HG03095 (cell line): Measurements from ENCODE around the gene MAP7D3.
"Not testable (repeated sequence)": the region's sequence is repeated elsewhere in the genome, so short reads cannot be mapped to it uniquely, and the experiment has no call there.

Experiments
- ATAC-seq: cut with Tn5 transposase; IDR thresholded peaks from one replicate; pipeline ENCODE4 v1.9.1; 2021; ENCODE audit warnings: moderate library complexity; ENCODE audit not compliant: unreplicated experiment

Gene MAP7D3

GRCh38 chrX:136183917-136184316, 67.3 kb downstream of the MAP7D3 start:
- no peak for ATAC-seq

- no peak for ATAC-seq
These were observed 68.0 kb downstream of the MAP7D3 start for GRCh38 chrX:136183172-136183571.

DNA sequence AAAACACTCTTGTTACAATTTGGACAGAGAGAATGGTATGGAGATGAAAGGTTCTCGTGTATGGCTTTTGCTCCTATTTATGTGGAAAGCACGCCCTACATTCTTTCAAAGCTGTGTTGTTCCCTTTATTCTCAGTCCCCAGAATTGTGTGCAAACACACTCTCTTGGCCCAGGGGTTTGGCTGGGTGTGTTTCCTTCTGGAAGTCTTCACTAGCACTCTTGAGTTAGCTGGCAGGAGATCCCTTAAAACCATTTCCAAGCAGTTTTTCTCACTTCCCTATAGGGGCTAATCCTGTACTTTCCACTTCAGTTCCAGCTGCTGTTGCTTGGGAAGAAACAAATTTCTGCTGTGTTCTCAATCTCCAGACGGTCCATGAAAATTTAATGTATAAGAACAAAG, 68.8 kb downstream of the MAP7D3 start:
- no peak for ATAC-seq

DNA sequence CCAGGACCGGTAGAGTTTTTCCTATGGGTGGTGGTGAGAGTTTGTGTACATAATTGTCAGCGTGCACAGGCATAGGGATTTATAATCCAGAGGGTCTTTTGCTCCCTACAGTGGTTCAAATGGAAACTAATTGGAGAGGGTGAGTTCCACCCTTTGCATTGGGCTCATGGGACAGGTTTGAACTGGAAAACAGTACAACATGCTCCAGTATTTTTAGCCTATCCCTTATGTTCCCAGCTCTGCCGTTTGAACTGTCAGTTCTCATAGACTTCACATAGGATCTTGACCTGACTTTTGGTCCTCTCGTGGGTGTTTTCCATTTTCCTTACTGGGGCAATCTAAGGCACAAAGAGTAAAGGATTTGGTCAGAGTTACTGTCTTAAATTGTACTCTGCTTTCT, 72.1 kb downstream of the MAP7D3 start:
- ATAC-seq: no peak

DNA sequence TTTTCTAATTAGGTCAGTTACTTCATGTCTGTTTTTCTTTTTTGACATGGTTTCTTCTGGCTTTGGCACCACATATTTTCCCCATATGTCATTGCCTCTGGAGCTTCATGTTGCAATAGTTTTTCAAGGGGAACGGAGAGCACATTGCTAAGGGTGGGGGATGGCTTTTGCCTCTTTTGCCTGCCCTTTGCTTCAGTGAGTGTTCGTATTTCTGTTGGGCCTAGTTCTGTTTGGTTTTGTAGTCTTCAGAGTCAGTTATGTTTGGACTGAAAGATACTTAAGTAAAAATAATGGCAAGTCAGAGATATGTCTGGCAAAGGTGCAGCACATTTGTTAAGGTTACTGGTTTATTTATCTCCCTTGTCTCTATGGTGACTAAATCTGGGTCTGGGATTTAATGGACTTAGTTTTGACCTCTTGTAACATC, 74.8 kb downstream of the MAP7D3 start:
- no peak for ATAC-seq

GRCh38 chrX:136171420-136171819, 79.8 kb downstream of the MAP7D3 start:
- ATAC-seq: no peak

DNA sequence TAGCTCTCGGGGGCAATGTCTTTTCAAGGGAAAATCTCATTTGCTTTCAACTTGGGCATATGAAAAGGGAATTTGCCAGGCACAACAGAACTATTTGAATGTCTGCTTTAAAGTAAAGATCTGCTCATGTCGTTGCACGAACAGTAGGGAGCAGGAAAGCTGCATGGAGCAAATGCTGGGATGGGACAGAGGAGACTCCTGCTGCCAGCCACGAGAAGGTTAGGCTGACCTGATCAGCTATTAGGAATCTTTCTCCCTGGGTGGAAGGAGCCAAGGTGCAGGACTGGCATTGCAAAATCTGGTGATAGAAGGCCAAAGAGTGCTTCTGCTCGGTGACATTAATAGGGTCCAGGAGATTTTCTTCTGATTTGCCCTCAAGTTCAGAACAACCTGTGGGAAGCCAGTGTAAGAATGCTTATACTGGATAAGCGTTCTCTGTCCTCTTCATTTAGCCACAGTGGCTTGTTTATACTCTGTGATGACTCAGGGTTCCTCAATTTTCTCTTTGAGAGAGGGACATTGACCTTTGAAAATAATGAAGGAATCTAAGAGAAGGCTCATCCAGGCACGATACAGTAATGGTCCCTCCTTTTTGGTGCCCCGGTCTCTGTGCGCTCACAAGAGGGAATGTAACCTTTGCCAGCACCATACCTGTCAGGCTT, 80.9 kb downstream of the MAP7D3 start:
- no peak for ATAC-seq

DNA sequence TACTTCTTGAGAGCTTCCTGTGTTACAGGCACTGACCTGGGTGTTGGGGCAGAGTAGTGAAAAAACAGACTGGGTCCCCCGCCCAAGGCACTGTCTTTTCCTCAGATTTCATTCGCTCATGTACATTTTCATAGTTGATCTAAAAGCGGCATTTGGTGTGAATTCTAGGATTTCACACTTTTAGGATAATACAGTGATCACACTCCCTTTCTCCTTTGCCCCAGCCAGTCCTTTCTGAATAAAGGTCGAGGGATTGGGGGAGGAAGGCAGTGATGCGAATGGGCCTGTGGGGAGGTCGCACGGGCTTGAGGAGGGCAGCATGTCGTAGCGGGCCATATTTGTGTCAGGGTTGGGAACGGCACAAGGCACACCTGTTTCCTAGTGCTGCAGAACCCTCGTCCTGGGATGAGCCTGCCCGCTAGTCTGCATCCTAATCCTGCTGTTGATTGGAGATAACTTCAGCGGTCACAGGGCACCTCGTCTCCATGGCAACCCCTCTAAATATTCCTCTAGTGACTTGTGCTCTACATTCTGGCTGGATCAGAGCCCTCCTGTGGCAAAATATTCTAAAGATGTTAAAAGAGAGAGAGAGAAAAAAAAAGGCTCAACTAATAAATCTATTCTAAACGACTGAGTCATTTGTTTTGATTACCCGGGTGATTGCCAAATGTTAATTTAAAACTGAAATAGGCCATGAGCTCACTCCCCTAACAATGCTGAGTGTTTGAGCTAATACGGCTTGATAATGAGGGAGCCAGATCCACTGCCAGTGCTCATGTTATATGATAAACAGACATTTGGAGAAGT, 82.1 kb downstream of the MAP7D3 start:
- ATAC-seq: no peak

DNA sequence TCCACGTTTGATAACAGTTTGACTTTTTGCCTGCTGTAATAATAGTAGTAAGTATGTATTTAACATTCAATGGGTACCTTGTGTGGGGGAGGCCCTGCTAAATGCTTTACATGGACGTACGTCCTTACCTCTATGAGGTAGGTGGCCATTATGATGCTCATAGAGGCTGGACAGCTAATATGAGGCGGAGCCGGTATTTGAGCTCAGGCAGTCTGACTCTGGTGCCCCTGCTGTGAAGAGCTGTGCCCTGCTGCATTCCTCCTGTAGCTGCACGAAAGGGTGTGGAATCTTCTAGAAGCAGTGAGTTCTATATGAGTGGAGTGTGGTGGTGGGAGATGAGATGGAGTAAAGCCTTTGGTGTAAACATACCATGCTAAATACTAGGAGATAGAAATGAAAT, 83.2 kb downstream of the MAP7D3 start:
- not testable (repeated sequence) for ATAC-seq

GRCh38 chrX:136166221-136166855, 84.9 kb downstream of the MAP7D3 start:
- ATAC-seq: no peak

DNA sequence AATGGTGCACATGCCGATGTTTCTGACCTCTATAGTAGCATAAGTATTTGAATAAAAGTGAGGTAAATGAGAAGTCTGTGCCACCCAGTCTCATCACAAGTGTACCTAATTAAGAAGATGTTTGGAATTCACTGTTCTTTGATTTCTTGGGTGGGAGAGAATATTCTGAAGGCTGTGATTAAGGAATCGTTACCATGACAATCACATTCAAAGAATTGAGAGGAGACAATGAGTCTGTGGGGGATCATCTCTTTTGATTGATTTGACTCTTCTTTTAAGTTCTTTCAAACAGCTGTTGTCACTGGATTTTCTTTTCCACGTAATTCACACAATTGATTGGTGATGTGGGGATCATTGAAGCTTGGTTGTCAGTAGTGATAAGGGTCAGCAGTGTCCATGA, 85.8 kb downstream of the MAP7D3 start:
- ATAC-seq: no peak

DNA sequence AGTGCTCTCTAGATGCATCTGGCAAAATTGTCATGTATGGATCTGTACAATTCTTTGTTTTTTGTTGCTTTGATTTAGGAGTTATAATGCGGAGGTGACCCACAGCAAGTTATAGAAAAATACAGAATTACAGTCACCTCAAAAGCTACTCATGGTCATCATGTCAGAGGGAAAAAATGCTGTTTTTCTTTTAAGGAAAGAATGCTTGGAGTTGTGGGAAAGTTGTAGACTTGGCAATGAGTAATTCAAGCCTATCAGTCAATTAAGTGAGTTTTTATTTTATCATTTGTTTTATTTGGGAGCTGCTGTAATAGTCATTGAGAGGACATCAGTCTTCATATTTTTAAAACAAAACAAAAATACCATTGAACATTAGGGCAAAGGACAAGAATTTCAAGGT, 87.5 kb downstream of the MAP7D3 start:
- ATAC-seq: no peak
